Activated naive CD4-positive, alpha-beta T cell treated with anti-CD3 and anti-CD28 coated beads for 36 hours (primary cell): ENCODE results near the gene LYG2. TPM values are rescaled to one million over a fixed set of nuclear protein-coding genes. Genes with fewer than 3 reads are reported as not detected.
"Not testable (repeated sequence)": the region's sequence is repeated elsewhere in the genome, so short reads cannot be mapped to it uniquely, and the experiment has no call there.

Experiments
- CTCF ChIA-PET: fragments of 350-600 bp; sonication (Branson Sonifier 250); formaldehyde crosslinking; loops from one replicate; lab custom pipeline; 2021; ENCODE audit warnings: antibody characterized with exemption; lab: Charles Lee
- DNase-seq: peaks from one replicate; pipeline ENCODE4 v3.0.0-alpha.2; 2020
- H3K27ac Mint-ChIP-seq: one replicate; pipeline ENCODE4 v1.8.0; 2021; ENCODE audit warnings: mild to moderate bottlenecking, mixed read lengths
- H3K27me3 Mint-ChIP-seq: one replicate; pipeline ENCODE4 v1.8.0; 2021; ENCODE audit warnings: low read depth, mixed read lengths
- H3K36me3 Mint-ChIP-seq: one replicate; pipeline ENCODE4 v1.8.0; 2021; ENCODE audit warnings: low read depth, mixed read lengths
- H3K4me1 Mint-ChIP-seq: one replicate; pipeline ENCODE4 v1.8.0; 2021; ENCODE audit warnings: low read depth, mixed read lengths
- H3K4me3 Mint-ChIP-seq: one replicate; pipeline ENCODE4 v1.8.0; 2021; ENCODE audit warnings: mild to moderate bottlenecking, moderate library complexity, mixed read lengths
- H3K9me3 Mint-ChIP-seq: one replicate; pipeline ENCODE4 v1.8.0; 2021; ENCODE audit warnings: mixed read lengths
- intact Hi-C: fragments of 100-400 bp; cut with micrococcal nuclease; formaldehyde crosslinking; loops from one replicate; pipeline ENCODE4 v1.15.1; 2023
- total RNA-seq, 2 experiments: library from RNA; stranded (reverse); gene quantifications; one replicate each; pipeline ENCODE4 v1.2.3, GENCODE V29; 2021

The LYG2 gene
- total RNA-seq, 2 experiments from 2014 or later = not detected

DNA sequence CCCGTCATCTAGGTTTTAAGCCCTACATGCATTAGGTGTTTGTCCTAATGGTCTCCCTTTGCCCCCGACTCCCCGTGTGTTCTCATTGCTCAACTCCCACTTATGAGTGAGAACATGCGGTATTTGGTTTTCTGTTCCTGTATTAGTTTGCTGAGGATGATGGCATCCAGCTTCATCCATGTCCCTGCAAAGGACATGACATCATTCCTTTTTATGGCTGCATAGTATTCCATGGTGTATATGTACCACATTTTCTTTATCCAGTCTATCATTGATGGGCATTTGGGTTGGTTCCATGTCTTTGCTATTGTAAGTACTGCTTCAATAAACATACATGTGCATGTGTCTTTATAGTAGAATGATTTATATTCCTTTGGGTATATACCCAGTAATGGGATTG is 63.1 kb downstream of the LYG2 start:
- intact Hi-C loops, H3K27me3 Mint-ChIP-seq, H3K27ac Mint-ChIP-seq, H3K9me3 Mint-ChIP-seq, CTCF ChIA-PET, H3K4me3 Mint-ChIP-seq, DNase-seq, H3K4me1 Mint-ChIP-seq: not testable (repeated sequence)
- H3K36me3 Mint-ChIP-seq = peaks cover 40% of the 10 kb centered on the region

Other genes starting within 250 kb of the LYG2 start
- gene C2orf15, start 114.0 kb downstream of the LYG2 start, total RNA-seq = 1 to 10 TPM; 1.4 to 1.6 TPM
- gene TSGA10, start 100.7 kb downstream of the LYG2 start, total RNA-seq = 1 to 10 TPM; 7.2 to 8.9 TPM
- 1 to 10 TPM; 7.0 to 8.1 TPM for gene LIPT1, start 100.7 kb downstream of the LYG2 start, total RNA-seq
- gene MITD1, start 74.6 kb downstream of the LYG2 start, total RNA-seq = 10 to 100 TPM; 61.4 to 64.1 TPM
- gene MRPL30, start 74.5 kb downstream of the LYG2 start, total RNA-seq = 10 to 100 TPM; 40.2 to 43.3 TPM
- under 1 TPM; 0.32 to 0.36 TPM for gene LYG1, start 45.5 kb upstream of the LYG2 start, total RNA-seq
- gene TXNDC9, start 80.7 kb upstream of the LYG2 start, total RNA-seq = 10 to 100 TPM; 19.9 to 24.3 TPM
- gene EIF5B, start 81.7 kb upstream of the LYG2 start, total RNA-seq = 10 to 100 TPM; 70.2 to 71.1 TPM
- gene REV1, start 234.4 kb upstream of the LYG2 start, total RNA-seq = 10 to 100 TPM; 29.6 to 32.3 TPM